Neuronal stem cell (in vitro differentiated cells): Measurements from ENCODE around the gene ZCCHC24.

Experiments
- DNase-seq: peaks from one replicate; pipeline ENCODE4 v3.0.0-alpha.2; 2013; ENCODE audit warnings: low spot score
- H2AFZ ChIP-seq: one replicate; pipeline ENCODE4 v1.6.1; 2013; ENCODE audit warnings: mild to moderate bottlenecking, low read length, inconsistent platforms
- H2AK5ac ChIP-seq: 2 replicates; pipeline ENCODE4 v1.6.1; 2013; ENCODE audit warnings: low read depth, mild to moderate bottlenecking, inconsistent platforms, low read length, moderate library complexity, mixed read lengths
- H2BK120ac ChIP-seq: 2 replicates; pipeline ENCODE4 v1.6.1; 2013; ENCODE audit warnings: low read depth, mild to moderate bottlenecking, inconsistent platforms, low read length, moderate library complexity, mixed read lengths
- H2BK12ac ChIP-seq: one replicate; pipeline ENCODE4 v1.6.1; 2013; ENCODE audit warnings: low read length, inconsistent platforms
- H2BK15ac ChIP-seq: 2 replicates; pipeline ENCODE4 v1.6.1; 2013; ENCODE audit warnings: mild to moderate bottlenecking, low read length, inconsistent platforms, mixed read lengths
- H2BK5ac ChIP-seq: one replicate; pipeline ENCODE4 v1.6.1; 2013; ENCODE audit warnings: inconsistent platforms, mild to moderate bottlenecking, low read length, moderate library complexity
- H3K14ac ChIP-seq: one replicate; pipeline ENCODE4 v1.6.1; 2013; ENCODE audit warnings: low read length, inconsistent platforms
- H3K18ac ChIP-seq: 2 replicates; pipeline ENCODE4 v1.6.1; 2013; ENCODE audit warnings: low read length, inconsistent platforms
- H3K23ac ChIP-seq: 2 replicates; pipeline ENCODE4 v1.6.1; 2013; ENCODE audit warnings: low read depth, mild to moderate bottlenecking, mixed read lengths, low read length, inconsistent platforms; ENCODE audit not compliant: poor library complexity
- H3K27ac ChIP-seq: replicated peaks from 3 replicates; pipeline ENCODE4 v1.5.1; 2013; ENCODE audit warnings: low read length, inconsistent platforms
- H3K27me3 ChIP-seq, 3 experiments: 2 replicates each; pipeline ENCODE4 v1.6.1; 2013; ENCODE audit warnings: low read length in 3 of 3, mild to moderate bottlenecking in 2 of 3, inconsistent platforms in 1 of 3, low read depth in 1 of 3, mixed read lengths in 1 of 3, moderate library complexity in 1 of 3; ENCODE audit not compliant: control insufficient read depth in 3 of 3, insufficient read depth in 3 of 3
- H3K36me3 ChIP-seq, 2 donors: replicated peaks in 1 of 2; 2 replicates each; pipeline ENCODE4 v1.6.1; 2013; ENCODE audit warnings: low read length in 2 of 2; ENCODE audit not compliant: control insufficient read depth in 2 of 2, insufficient read depth in 2 of 2
- H3K4ac ChIP-seq: 2 replicates; pipeline ENCODE4 v1.6.1; 2013; ENCODE audit warnings: inconsistent platforms, mild to moderate bottlenecking, low read length, moderate library complexity
- H3K4me1 ChIP-seq, 2 donors: 1 replicate in 1 of 2; 2 replicates in 1 of 2; pipeline ENCODE4 v1.6.1; 2013; ENCODE audit warnings: low read length in 2 of 2, low read depth in 1 of 2; ENCODE audit not compliant: control insufficient read depth in 2 of 2, insufficient read depth in 1 of 2
- H3K4me2 ChIP-seq: one replicate; pipeline ENCODE4 v1.6.1; 2013; ENCODE audit warnings: mild to moderate bottlenecking, low read length, inconsistent platforms; ENCODE audit not compliant: insufficient read depth, poor library complexity, severe bottlenecking
- H3K4me3 ChIP-seq, 2 donors: 2 replicates each; pipeline ENCODE4 v1.5.1; 2013; ENCODE audit warnings: low read length in 2 of 2, mild to moderate bottlenecking in 2 of 2, inconsistent platforms in 1 of 2, moderate library complexity in 1 of 2
- H3K79me1 ChIP-seq: one replicate; pipeline ENCODE4 v1.6.1; 2013; ENCODE audit warnings: low read depth, mild to moderate bottlenecking, inconsistent platforms, low read length, moderate library complexity
- H3K9ac ChIP-seq: one replicate; pipeline ENCODE4 v1.6.1; 2013; ENCODE audit warnings: mild to moderate bottlenecking, low read depth, low read length, inconsistent platforms; ENCODE audit not compliant: poor library complexity
- H3K9me3 ChIP-seq, 2 donors: replicated peaks in 1 of 2; 2 replicates each; pipeline versions ENCODE3 to v1.6.1; 2013; ENCODE audit warnings: low read length in 2 of 2, mild to moderate bottlenecking in 2 of 2, inconsistent platforms in 1 of 2, low read depth in 1 of 2, mixed read lengths in 1 of 2, moderate library complexity in 1 of 2; ENCODE audit not compliant: control insufficient read depth in 2 of 2, insufficient read depth in 1 of 2
- H4K8ac ChIP-seq: one replicate; pipeline ENCODE4 v1.6.1; 2013; ENCODE audit warnings: low read depth, mild to moderate bottlenecking, inconsistent platforms, low read length, moderate library complexity
- H4K91ac ChIP-seq: one replicate; pipeline ENCODE4 v1.6.1; 2013; ENCODE audit warnings: low read length, low read depth, mild to moderate bottlenecking, inconsistent platforms; ENCODE audit not compliant: poor library complexity
- WGBS, 2 donors: extraction: QIAGEN DNeasy Blood & Tissue Kit; methylation state at CpG; one replicate each; pipeline ENCODE4 v1.1.7; 2013; ENCODE audit warnings: missing lambda C conversion rate in 2 of 2, mixed read lengths in 1 of 2; ENCODE audit not compliant: insufficient read length in 2 of 2, insufficient replicate concordance in 1 of 2; ENCODE audit errors: extremely low coverage in 2 of 2; 5-methylcytosine and 5-hydroxymethylcytosine counted together

The ZCCHC24 gene

DNA sequence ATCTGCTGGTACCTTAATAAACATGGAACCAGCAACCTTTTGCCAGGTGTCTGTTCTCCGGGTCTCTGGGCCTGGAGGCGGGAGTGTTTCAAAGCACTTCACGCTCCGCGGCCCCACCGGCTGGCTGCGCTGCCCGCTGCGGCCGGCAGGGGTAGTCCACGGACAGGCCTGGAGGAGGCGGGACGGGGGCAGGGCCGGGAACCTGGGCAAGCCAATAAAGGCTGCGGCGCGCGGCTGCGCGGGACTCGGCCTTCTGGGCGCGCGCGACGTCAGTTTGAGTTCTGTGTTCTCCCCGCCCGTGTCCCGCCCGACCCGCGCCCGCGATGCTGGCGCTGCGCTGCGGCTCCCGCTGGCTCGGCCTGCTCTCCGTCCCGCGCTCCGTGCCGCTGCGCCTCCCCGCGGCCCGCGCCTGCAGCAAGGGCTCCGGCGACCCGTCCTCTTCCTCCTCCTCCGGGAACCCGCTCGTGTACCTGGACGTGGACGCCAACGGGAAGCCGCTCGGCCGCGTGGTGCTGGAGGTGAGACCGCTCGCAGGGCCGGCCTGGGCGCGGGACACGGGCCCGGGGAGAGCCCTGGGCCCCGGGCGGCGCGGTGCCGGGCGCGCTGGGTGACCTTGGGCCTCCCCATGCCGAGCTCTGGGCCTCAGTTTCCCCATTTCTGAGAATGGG is 98.1 kb downstream of the ZCCHC24 start, which contains the start of gene PPIF:
PPIF (plus strand) TSS at position 244 of the 668 bp plus-strand sequence; CDS start at position 324, 80 bp downstream.
- Histone ChIP-seq H3K9me3 (no peaks in the 10 kb centered on the region), H2AFZ (peak within 1 kb of the TSS; percentile 97), H3K4ac (peak within 1 kb of the TSS; percentile 93), H3K36me3 (peaks cover 26 to 40% of the 10 kb centered on the region in 2 donors), H3K23ac (peak within 1 kb of the TSS; percentile 99), H2BK5ac (no peak within 1 kb of the TSS), H4K8ac (peak within 1 kb of the TSS; percentile 83), H3K4me2 (peak within 1 kb of the TSS; percentile 100), H3K27me3 (peaks cover 0 to 15% (median 0%) of the 10 kb centered on the region in 3 experiments), H3K18ac (peak within 1 kb of the TSS; percentile 99), H2BK12ac (peak within 1 kb of the TSS; percentile 49), H2BK120ac (no peak within 1 kb of the TSS), H2AK5ac (peak within 1 kb of the TSS; percentile 97), H4K91ac (peak within 1 kb of the TSS; percentile 65), H3K27ac (no peak within 1 kb of the TSS), H2BK15ac (peak within 1 kb of the TSS; percentile 76), H3K14ac (peak within 1 kb of the TSS; percentile 98), H3K79me1 (peaks cover 11% of the 10 kb centered on the region), H3K9ac (peak within 1 kb of the TSS; percentile 98), H3K4me1 (peaks cover 14% of the 10 kb centered on the region in 2 donors), H3K4me3 (peak within 1 kb of the TSS; percentile 90 to 95)
- peak; percentile 87 for DNase-seq
- WGBS, 2 donors, result no CpG with 5 or more reads among the region's 77 CpGs

DNA sequence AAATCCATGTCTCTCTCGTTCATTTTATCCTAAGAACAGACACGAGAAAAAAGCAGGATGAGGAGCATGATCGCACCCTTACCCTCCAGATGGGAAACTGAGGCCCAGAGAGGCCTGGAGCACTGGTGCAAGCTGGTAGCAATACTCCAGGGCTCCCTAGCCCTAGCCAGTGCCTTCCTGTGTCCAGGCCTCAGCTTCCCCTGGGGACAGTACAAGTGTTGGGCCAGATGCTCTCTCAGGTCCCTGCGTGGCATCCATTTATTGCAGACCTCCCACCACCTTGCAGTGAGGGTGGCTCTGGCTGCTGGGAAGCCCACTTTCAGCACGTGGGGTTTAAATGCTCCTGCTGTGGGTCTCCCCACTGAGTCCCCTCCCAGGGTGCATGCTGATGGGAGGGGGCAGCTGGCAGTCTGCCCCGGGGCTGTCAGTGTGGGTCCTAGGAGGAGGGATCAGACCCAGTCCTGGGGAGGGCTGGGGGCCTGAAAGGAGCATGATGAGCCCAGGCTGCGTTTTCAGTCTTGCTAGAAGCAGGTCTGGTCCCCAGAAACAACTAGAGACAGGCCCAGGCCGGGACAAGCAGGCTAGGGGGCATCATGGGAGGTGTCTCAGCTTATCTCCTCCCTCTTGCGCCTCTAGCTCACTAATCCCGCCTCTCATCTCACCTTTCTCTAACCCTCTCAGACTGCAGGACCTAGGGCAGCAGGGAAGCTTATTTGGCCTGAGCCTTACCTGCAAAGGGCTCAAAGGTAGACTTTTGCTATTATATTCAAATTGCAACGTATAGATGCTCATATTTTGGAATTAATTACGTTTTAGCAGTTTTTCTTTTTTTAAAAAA is 98.8 kb downstream of the ZCCHC24 start:
- Histone ChIP-seq H3K4ac (no peak overlapping the region), H2BK15ac (peak overlapping the region; percentile 76), H3K27ac (no peak overlapping the region), H2AFZ (peak overlapping the region; percentile 97), H4K91ac (no peak overlapping the region), H3K4me1 (peaks cover 14% of the 10 kb centered on the region in 2 donors), H2BK12ac (no peak overlapping the region), H3K36me3 (peaks cover 21 to 33% of the 10 kb centered on the region in 2 donors), H3K4me2 (no peak overlapping the region), H3K9ac (peak overlapping the region; percentile 37), H2BK5ac (no peak overlapping the region), H3K27me3 (peaks cover 0 to 15% (median 0%) of the 10 kb centered on the region in 3 experiments), H3K14ac (no peak overlapping the region), H3K23ac (no peak overlapping the region), H3K79me1 (peaks cover 11% of the 10 kb centered on the region), H2BK120ac (no peak overlapping the region), H2AK5ac (peak overlapping the region; percentile 20), H3K18ac (peak overlapping the region; percentile 79), H4K8ac (peak overlapping the region; percentile 44), H3K9me3 (no peaks in the 10 kb centered on the region), H3K4me3 (peak overlapping the region in 1 of 2 donors; percentile 90)
- no CpG with 5 or more reads among the region's 12 CpGs for WGBS, 2 donors
- DNase-seq, result no peak

DNA sequence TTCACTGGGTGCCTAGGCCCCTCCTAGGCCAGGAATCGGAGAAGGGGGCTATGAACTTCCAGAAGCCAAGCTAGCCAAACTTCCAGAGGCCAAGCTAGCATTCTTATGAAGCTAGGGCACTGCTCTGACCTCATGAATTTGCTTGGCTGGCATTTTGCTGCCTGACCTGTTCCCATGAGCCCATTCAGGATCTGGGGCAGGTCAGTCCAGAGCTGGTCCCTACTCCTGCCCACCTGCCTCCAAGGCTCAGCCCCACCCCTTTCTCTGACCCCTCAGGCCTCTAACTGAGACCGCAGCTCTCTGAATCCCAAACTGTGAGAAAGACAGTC is 99.4 kb downstream of the ZCCHC24 start:
- Histone ChIP-seq H2BK15ac (peak overlapping the region; percentile 76), H3K9me3 (no peaks in the 10 kb centered on the region), H2AK5ac (peak overlapping the region; percentile 42), H3K27ac (no peak overlapping the region), H3K18ac (no peak overlapping the region), H3K36me3 (peaks cover 18 to 26% of the 10 kb centered on the region in 2 donors), H4K91ac (no peak overlapping the region), H3K4me2 (no peak overlapping the region), H3K27me3 (peaks cover 0 to 15% (median 0%) of the 10 kb centered on the region in 3 experiments), H2BK120ac (no peak overlapping the region), H2AFZ (peak overlapping the region; percentile 97), H3K4me3 (no peak overlapping the region), H3K9ac (no peak overlapping the region), H2BK5ac (no peak overlapping the region), H3K4me1 (peaks cover 14% of the 10 kb centered on the region in 2 donors), H3K79me1 (peaks cover 11% of the 10 kb centered on the region), H3K4ac (no peak overlapping the region), H4K8ac (no peak overlapping the region), H3K14ac (peak overlapping the region; percentile 1), H2BK12ac (no peak overlapping the region), H3K23ac (no peak overlapping the region)
- DNase-seq, result no peak
- no CpG with 5 or more reads among the region's 2 CpGs for whole genome bisulfite sequencing, 2 donors
